ENCODE measurements around the gene PHACTR3. TPM values are rescaled to one million over a fixed set of nuclear protein-coding genes. Genes with fewer than 3 reads are reported as not detected.

The PHACTR3 gene
- total RNA-seq, 1 experiment from 2014 or later, result 0.10 TPM

GRCh38 chr20:59825944-59826759 is 221.8 kb downstream of the PHACTR3 start:
- Histone ChIP-seq H3K36me3 (ENCODE audit: control insufficient read depth, insufficient read depth, low read length) (no peaks in the 10 kb centered on the region), H3K27me3 (ENCODE audit: control insufficient read depth, insufficient read depth, low read length) (peaks cover 2% of the 10 kb centered on the region; the same call in 1 of the 2 replicates), H3K9me3 (ENCODE audit: control insufficient read depth, insufficient read depth, low read depth, low read length) (no peaks in the 10 kb centered on the region), H3K4me3 (ENCODE audit: low read depth in 2 of 2, low read length in 2 of 2) (no peak overlapping the region), H3K4me1 (ENCODE audit: control insufficient read depth, insufficient read depth, low read length) (no peaks in the 10 kb centered on the region), H3K27ac (ENCODE audit: low read length) (no peak overlapping the region)
- TF ChIP-seq SIN3A (IDR thresholded peaks at IDR 0.05; ENCODE audit: borderline replicate concordance, insufficient read depth, low read depth, low read length) (no peak), REST (IDR thresholded peaks at IDR 0.05; ENCODE audit: insufficient read depth in 1 of 2, low read depth in 2 of 2, low read length in 1 of 2) (no peak), POLR2AphosphoS5 (IDR thresholded peaks at IDR 0.05; ENCODE audit: low read depth, low read length) (no peak), CTCF (IDR thresholded peaks at IDR 0.05) (no peak), TCF7L2 (IDR thresholded peaks at IDR 0.05; ENCODE audit: low read depth, low read length) (no peak)
- ATAC-seq (0 out of 2 replicates have a peak, but pooled peaks have one; percentile 14), DNase-seq (ENCODE audit: low read depth, low spot score) (no peak)
- intact Hi-C loops (cut with micrococcal nuclease; ENCODE audit: unreplicated experiment) (no loop called here), in situ Hi-C loops (cut with HindIII; ENCODE audit: low pct_unique_long_range_greater_than_20kb, low sequenced_read_pairs) (no loop called here)
- ChIA-PET POLR2A (no interaction called here), CTCF (interaction anchor here (0.6 kb wide), 1 partner anchor 41 kb away, joined by 3 read pairs; no protein-coding TSS in a partner anchor)
- BruUV-seq (replicated peaks), result no TSS peak

- TF ChIP-seq SIN3A (IDR thresholded peaks at IDR 0.05; ENCODE audit: borderline replicate concordance, insufficient read depth, low read depth, low read length) (no peak), REST (IDR thresholded peaks at IDR 0.05; ENCODE audit: insufficient read depth in 1 of 2, low read depth in 2 of 2, low read length in 1 of 2) (no peak), TCF7L2 (IDR thresholded peaks at IDR 0.05; ENCODE audit: low read depth, low read length) (no peak), POLR2AphosphoS5 (IDR thresholded peaks at IDR 0.05; ENCODE audit: low read depth, low read length) (no peak), CTCF (IDR thresholded peaks at IDR 0.05) (no peak)
- Histone ChIP-seq H3K4me3 (ENCODE audit: low read depth in 2 of 2, low read length in 2 of 2) (no peak overlapping the region), H3K27me3 (ENCODE audit: control insufficient read depth, insufficient read depth, low read length) (peaks cover 2% of the 10 kb centered on the region; the same call in 1 of the 2 replicates), H3K9me3 (ENCODE audit: control insufficient read depth, insufficient read depth, low read depth, low read length) (no peaks in the 10 kb centered on the region), H3K36me3 (ENCODE audit: control insufficient read depth, insufficient read depth, low read length) (no peaks in the 10 kb centered on the region), H3K4me1 (ENCODE audit: control insufficient read depth, insufficient read depth, low read length) (no peaks in the 10 kb centered on the region), H3K27ac (ENCODE audit: low read length) (no peak overlapping the region)
- ATAC-seq (no peak), DNase-seq (ENCODE audit: low read depth, low spot score) (no peak)
- intact Hi-C loops (cut with micrococcal nuclease; ENCODE audit: unreplicated experiment) (no loop called here), in situ Hi-C loops (cut with HindIII; ENCODE audit: low pct_unique_long_range_greater_than_20kb, low sequenced_read_pairs) (no loop called here)
- POLR2A ChIA-PET, result no interaction called here
- no TSS peak for BruUV-seq (replicated peaks)
- CTCF ChIA-PET, result no interaction called here
Observed at GRCh38 chr20:59827138-59828056, 223.1 kb downstream of the PHACTR3 start.
